Measurements from ENCODE around the gene LBHD2.

GRCh38 chr14:103125098-103126070 lies 41.4 kb downstream of the LBHD2 start:
- TF ChIP-seq POLR2A (IDR thresholded peaks at IDR 0.05; ENCODE audit: low read length) (no peak), GATA1 (IDR thresholded peaks at IDR 0.05; ENCODE audit: low read depth, low read length) (no peak)

Data from erythroblast (primary cell).